ENCODE data around the gene COL5A2.

Gene COL5A2

GRCh38 chr2:189178726-189179569, 613 bp downstream of the COL5A2 start:
- no peak for DNase-seq

- DNase-seq: no peak
Observed at GRCh38 chr2:189178054-189178453, 1.5 kb downstream of the COL5A2 start.

GRCh38 chr2:189177251-189177840, 2.2 kb downstream of the COL5A2 start:
- DNase-seq: no peak

GRCh38 chr2:189176516-189176915, 3.0 kb downstream of the COL5A2 start:
- no peak for DNase-seq

- DNase-seq: no peak
Observed at GRCh38 chr2:189175869-189176433, 3.6 kb downstream of the COL5A2 start.

GRCh38 chr2:189171956-189172609, 7.5 kb downstream of the COL5A2 start:
- DNase-seq: no peak

GRCh38 chr2:189168856-189169499, 10.6 kb downstream of the COL5A2 start:
- no peak for DNase-seq

- DNase-seq: no peak
Observed at GRCh38 chr2:189165656-189166380, 13.7 kb downstream of the COL5A2 start.

GRCh38 chr2:189164746-189165145, 14.8 kb downstream of the COL5A2 start:
- DNase-seq: no peak

GRCh38 chr2:189163889-189164288, 15.7 kb downstream of the COL5A2 start:
- peak in 1 of 2 experiments; percentile 11 for DNase-seq

GRCh38 chr2:189162566-189162965, 17.0 kb downstream of the COL5A2 start:
- no peak for DNase-seq

GRCh38 chr2:189161894-189162293, 17.7 kb downstream of the COL5A2 start:
- no peak for DNase-seq

GRCh38 chr2:189159717-189160116, 19.8 kb downstream of the COL5A2 start:
- DNase-seq: no peak

- DNase-seq: no peak
Observed at GRCh38 chr2:189159273-189159672, 20.3 kb downstream of the COL5A2 start.

- no peak for DNase-seq
Observed at GRCh38 chr2:189157939-189158338, 21.6 kb downstream of the COL5A2 start.

GRCh38 chr2:189157456-189157855, 22.1 kb downstream of the COL5A2 start:
- DNase-seq: no peak

GRCh38 chr2:189155795-189156194, 23.8 kb downstream of the COL5A2 start:
- no peak for DNase-seq

GRCh38 chr2:189153619-189154018, 25.9 kb downstream of the COL5A2 start:
- DNase-seq: no peak

GRCh38 chr2:189152483-189152882, 27.1 kb downstream of the COL5A2 start:
- no peak for DNase-seq

GRCh38 chr2:189151906-189152305, 27.7 kb downstream of the COL5A2 start:
- DNase-seq: no peak

GRCh38 chr2:189150033-189150432, 29.5 kb downstream of the COL5A2 start:
- peak in 1 of 2 experiments; percentile 33 for DNase-seq

GRCh38 chr2:189147989-189148388, 31.6 kb downstream of the COL5A2 start:
- no peak for DNase-seq
